ENCODE data around the gene BUB1B.

DNA sequence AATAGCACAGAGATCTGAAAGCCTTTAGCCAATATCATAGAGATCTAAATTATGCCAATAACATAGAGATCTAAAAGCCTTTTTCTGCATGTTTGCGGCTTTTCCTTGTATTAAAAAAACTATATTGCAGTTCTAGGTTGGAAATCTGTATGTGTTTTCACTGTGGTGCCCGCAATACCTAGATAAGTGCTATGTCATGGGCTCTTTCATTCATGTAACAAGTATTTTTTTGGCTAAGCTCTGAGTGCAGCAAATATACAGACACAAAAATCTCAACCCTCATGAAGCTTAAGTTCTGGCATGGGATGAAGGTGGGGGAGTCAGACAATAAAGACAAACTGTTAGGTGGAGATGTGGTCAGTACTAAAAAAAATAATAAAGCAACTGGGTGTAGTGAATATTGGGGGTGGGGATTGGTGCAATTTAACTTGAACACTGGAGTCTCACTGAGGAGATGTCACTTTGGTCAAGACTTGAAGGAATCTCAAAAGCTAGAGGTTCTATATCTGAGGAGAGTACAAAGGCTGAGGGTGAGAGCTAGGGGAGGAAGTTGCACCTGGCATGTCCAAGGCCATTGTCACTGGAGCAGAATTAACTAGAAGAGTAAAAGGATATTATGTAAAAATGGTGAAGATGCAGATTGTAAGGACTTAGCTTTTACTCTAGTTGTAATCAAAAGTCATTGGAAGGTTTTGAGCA lies 973 bp downstream of the BUB1B start:
- TF ChIP-seq CTCF (IDR thresholded peaks at IDR 0.05): no peak
- TF ChIP-seq EP300 (IDR thresholded peaks at IDR 0.05): no peak
